Stimulated activated CD4-positive, alpha-beta T cell treated with anti-CD3 and anti-CD28 coated beads, Interleukin-4, amount 100 ng/mL, for 24 hours (primary cell): ENCODE results near the gene KLF8.

Source experiments
- DNase-seq: peaks from one replicate; pipeline ENCODE4 v3.0.0-alpha.2; 2020

The KLF8 gene

DNA sequence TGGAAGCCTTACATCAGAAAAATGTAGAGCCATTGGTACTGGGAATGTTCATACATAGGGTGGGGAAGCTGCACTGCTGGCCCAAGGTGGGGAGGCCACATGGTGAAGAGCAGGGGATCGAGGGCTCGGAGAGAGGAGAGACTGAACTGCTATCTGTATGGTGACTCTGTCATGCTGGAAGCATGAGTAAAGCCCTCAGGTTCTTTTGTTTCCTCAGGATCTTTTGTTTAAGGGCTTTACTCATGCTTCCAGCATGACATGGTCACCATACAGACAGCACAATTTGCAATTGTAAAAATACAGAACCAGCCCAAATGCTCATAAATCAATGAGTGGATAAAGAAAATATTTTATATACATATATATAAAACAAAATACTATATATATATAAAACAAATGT is 78.4 kb downstream of the KLF8 start:
- no peak for DNase-seq

DNA sequence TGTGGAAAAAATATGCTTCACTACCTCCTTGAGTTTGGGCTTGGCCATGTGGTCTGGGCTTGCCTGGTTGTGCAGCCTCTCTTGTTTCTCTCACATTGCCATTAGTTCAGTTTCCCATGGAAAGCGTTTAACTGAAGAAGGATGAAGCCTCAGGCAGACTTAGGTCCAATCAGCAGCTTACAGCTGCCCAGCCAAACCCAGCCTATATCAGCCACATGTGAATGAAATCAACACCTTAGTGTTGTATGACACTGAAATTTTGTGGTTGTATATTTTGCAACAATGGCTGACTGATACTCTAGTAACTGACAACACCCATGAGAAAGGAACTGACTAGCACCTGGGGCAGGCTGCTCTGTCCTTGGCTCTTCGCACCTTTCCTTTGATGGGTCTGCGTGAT is 81.2 kb downstream of the KLF8 start:
- DNase-seq: no peak

DNA sequence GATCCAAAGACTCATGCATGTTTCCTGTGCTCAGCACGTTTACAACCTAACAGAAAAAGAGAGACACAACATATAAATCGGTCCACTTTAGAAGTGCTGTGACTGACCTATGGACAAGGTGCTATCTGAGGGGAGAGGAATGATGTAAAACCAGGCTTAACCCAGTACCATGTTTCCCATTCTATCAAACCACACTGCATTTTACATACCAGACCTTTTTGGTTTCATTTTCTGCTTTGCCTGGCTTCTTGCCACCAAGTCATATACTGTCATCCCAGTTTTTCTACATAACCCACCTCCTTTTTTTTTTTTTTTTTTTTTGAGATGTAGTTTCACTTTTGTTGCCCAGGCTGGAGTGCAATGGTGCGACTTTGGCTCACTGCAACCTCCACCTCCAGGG is 82.2 kb downstream of the KLF8 start:
- DNase-seq: peak; percentile 7

- DNase-seq: no peak
These were observed 85.9 kb downstream of the KLF8 start for GRCh38 chrX:56318076-56318475.

GRCh38 chrX:56319165-56319564 is 87.0 kb downstream of the KLF8 start:
- DNase-seq: no peak
